HepG2 (cell line): ENCODE results near the gene SINHCAF. TPM values are rescaled to one million over a fixed set of nuclear protein-coding genes. Genes with fewer than 3 reads are reported as not detected.

ENCODE experiments used
- ATAC-seq: fragments of 200-7000 bp; cut with Tn5 transposase; 3 replicates; pipeline ENCODE4 v1.9.1; 2020; ENCODE audit warnings: mild to moderate bottlenecking, moderate library complexity
- BruUV-seq: library from RNA; stranded (reverse); fragments of 400-500 nt; replicated peaks from 2 replicates; lab custom pipeline; 2021; lab: Mats Ljungman, UMichigan
- CTCF ChIA-PET: fragments of 300-600 bp; formaldehyde crosslinking; extraction: SDS; loops from one replicate; lab custom pipeline; 2021; ENCODE audit warnings: low total read pairs, inconsistent platforms, low intra/inter-chr PET ratio; lab: Yijun Ruan, JAX
- POLR2A ChIA-PET: fragments of 350-600 bp; sonication (Branson Sonifier 250); formaldehyde crosslinking; loops from one replicate; lab custom pipeline; 2020; ENCODE audit warnings: antibody characterized with exemption, inconsistent platforms; lab: Yijun Ruan, JAX
- DNase-seq: peaks from one replicate; pipeline ENCODE4 v3.0.0-alpha.2; 2015; ENCODE audit warnings: low spot score
- FAIRE-seq: peaks from 3 replicates; lab custom pipeline; 2011; peaks lifted over from hg19 to GRCh38; lab: Jason Lieb, UNC
- H2AFZ ChIP-seq: one replicate; pipeline ENCODE4 v1.6.1; 2011; ENCODE audit warnings: low read length, inconsistent platforms
- H3K27ac ChIP-seq: fragments of 300-600 bp; 3 replicates; pipeline ENCODE4 v1.8.0; 2011; ENCODE audit warnings: mixed run types, mild to moderate bottlenecking, mixed read lengths, low read length, inconsistent platforms; ENCODE audit not compliant: insufficient read depth; ENCODE audit errors: extremely low read length
- H3K27me3 ChIP-seq, 2 experiments: fragments of 200-600 bp in 1 of 2; 2 replicates in 1 of 2; 3 replicates in 1 of 2; pipeline versions ENCODE4 v1.6.0 to v1.8.0; 2011; ENCODE audit warnings: low read length in 2 of 2, mild to moderate bottlenecking in 2 of 2, moderate library complexity in 2 of 2, inconsistent platforms in 1 of 2; ENCODE audit not compliant: insufficient read depth in 2 of 2, control insufficient read depth in 1 of 2
- H3K36me3 ChIP-seq, 2 experiments: fragments of 200-600 bp in 1 of 2; replicated peaks in 1 of 2; 2 replicates in 1 of 2; 3 replicates in 1 of 2; pipeline versions ENCODE4 v1.5.1 to v1.8.0; 2011; ENCODE audit warnings: low read length in 2 of 2, inconsistent platforms in 1 of 2; ENCODE audit not compliant: insufficient read depth in 2 of 2, control insufficient read depth in 1 of 2
- H3K4me1 ChIP-seq: 2 replicates; pipeline ENCODE4 v1.5.1; 2012; ENCODE audit warnings: low read length, inconsistent platforms; ENCODE audit not compliant: insufficient read depth
- H3K4me2 ChIP-seq: 2 replicates; pipeline ENCODE4 v1.6.0; 2011; ENCODE audit warnings: low read depth, low read length, inconsistent platforms
- H3K4me3 ChIP-seq, 3 experiments: fragments of 200-600 bp in 1 of 3; sonication (generic), shearing (Covaris generic) in 1 of 3; replicated peaks in 1 of 3; 2 replicates each; pipeline ENCODE4 v1.5.1; 2011 to 2016; ENCODE audit warnings: low read length in 3 of 3, inconsistent platforms in 2 of 3, low read depth in 2 of 3, mild to moderate bottlenecking in 2 of 3, control low read depth in 1 of 3, mixed read lengths in 1 of 3; ENCODE audit not compliant: insufficient read depth in 1 of 3
- H3K79me2 ChIP-seq: one replicate; pipeline ENCODE4 v1.6.1; 2011; ENCODE audit warnings: low read length, inconsistent platforms; ENCODE audit not compliant: insufficient read depth
- H3K9ac ChIP-seq: 2 replicates; pipeline ENCODE4 v1.6.0; 2011; ENCODE audit warnings: mild to moderate bottlenecking, low read depth, low read length, inconsistent platforms; ENCODE audit not compliant: insufficient read depth
- H3K9me3 ChIP-seq: 2 replicates; pipeline ENCODE4 v1.5.1; 2012; ENCODE audit warnings: mild to moderate bottlenecking, low read length
- H4K20me1 ChIP-seq: 2 replicates; pipeline ENCODE4 v1.6.0; 2011; ENCODE audit warnings: inconsistent platforms, mild to moderate bottlenecking, low read length, moderate library complexity; ENCODE audit not compliant: insufficient read depth
- AGO1 ChIP-seq: fragments of 200-400 bp; formaldehyde crosslinking; IDR thresholded peaks from 2 replicates; pipeline ENCODE4 v1.6.1; 2017; ENCODE audit warnings: mild to moderate bottlenecking, low read depth, low read length, moderate library complexity; ENCODE audit not compliant: poor library complexity, severe bottlenecking
- KDM4B ChIP-seq: sonication (generic); formaldehyde crosslinking; IDR thresholded peaks from 2 replicates; pipeline ENCODE4 v1.4.0; 2020; ENCODE audit warnings: missing genetic modification reagents
- KLF11 ChIP-seq: IDR thresholded peaks from 2 replicates; pipeline ENCODE4 v1.6.1; 2016; ENCODE audit warnings: missing compliant biosample characterization
- PHF20 ChIP-seq: sonication (generic); formaldehyde crosslinking; IDR thresholded peaks from 2 replicates; pipeline ENCODE4 v1.5.0; 2020; ENCODE audit warnings: mild to moderate bottlenecking, missing genetic modification reagents
- RBM22 ChIP-seq: fragments of 200-400 bp; formaldehyde crosslinking; optimal IDR thresholded peaks from 2 replicates; pipeline ENCODE3; 2017; ENCODE audit warnings: mild to moderate bottlenecking, low read length, moderate library complexity
- SRSF9 ChIP-seq: fragments of 200-400 bp; formaldehyde crosslinking; IDR thresholded peaks from 2 replicates; pipeline ENCODE4 v1.6.1; 2018; ENCODE audit warnings: borderline replicate concordance, mild to moderate bottlenecking, low read depth, low read length; ENCODE audit not compliant: insufficient read depth, poor library complexity, severe bottlenecking
- THYN1 ChIP-seq: sonication (generic); formaldehyde crosslinking; IDR thresholded peaks from 2 replicates; pipeline ENCODE4 v1.8.1; 2023; ENCODE audit warnings: low read depth, mild to moderate bottlenecking, moderate library complexity, missing genetic modification reagents, borderline replicate concordance
- ZNF24 ChIP-seq: fragments of 450-650 bp; IDR thresholded peaks from 2 replicates; pipeline ENCODE4 v1.6.1; 2017; ENCODE audit warnings: antibody characterized with exemption, mild to moderate bottlenecking
- ZNF263 ChIP-seq: sonication (generic); formaldehyde crosslinking; IDR thresholded peaks from 2 replicates; pipeline ENCODE4 v1.4.0; 2020; ENCODE audit warnings: missing genetic modification reagents
- ZNF362 ChIP-seq: sonication (generic); formaldehyde crosslinking; IDR thresholded peaks from 2 replicates; pipeline ENCODE4 v1.4.0; 2020; ENCODE audit warnings: missing genetic modification reagents, mild to moderate bottlenecking, borderline replicate concordance
- ZNF598 ChIP-seq: sonication (generic); formaldehyde crosslinking; IDR thresholded peaks from 2 replicates; pipeline ENCODE4 v1.5.1; 2020; ENCODE audit warnings: mild to moderate bottlenecking, missing genetic modification reagents, borderline replicate concordance
- ZSCAN21 ChIP-seq: sonication (generic); formaldehyde crosslinking; IDR thresholded peaks from 2 replicates; pipeline ENCODE4 v1.8.0; 2022; ENCODE audit warnings: mild to moderate bottlenecking, missing genetic modification reagents, moderate library complexity, borderline replicate concordance
- WGBS: methylation state at CpG from one replicate; pipeline ENCODE4 v1.1.6; 2017; ENCODE audit warnings: low lambda C conversion rate; 5-methylcytosine and 5-hydroxymethylcytosine counted together
- in situ Hi-C: cut with HindIII; loops from 2 replicates; pipeline ENCODE4 v1.10.0; 2017; ENCODE audit warnings: low pct_unique_long_range_greater_than_20kb; ENCODE audit not compliant: extremely low pct_ligation_motif_present
- intact Hi-C: fragments of 100-400 bp; cut with micrococcal nuclease; formaldehyde crosslinking; loops from one replicate; pipeline ENCODE4 v1.10.0; 2022; ENCODE audit not compliant: unreplicated experiment
- polyA plus RNA-seq, 8 experiments: library from polyadenylated mRNA; depleted of rRNA in 3 of 8; stranded (reverse) in 7 of 8; unstranded in 1 of 8; fragments of >200 nt; fragmentation: Illumina TruSeq in 4 of 8; extraction: Trizol in 4 of 8; gene quantifications; 2 replicates each; pipeline versions ENCODE4 v1.2.1 to v1.2.3, GENCODE V29; 2011 to 2016; ENCODE audit warnings: low read depth in 4 of 8, missing spikeins in 1 of 8, mixed read lengths in 1 of 8; ENCODE audit not compliant: insufficient read depth in 1 of 8
- total RNA-seq, 5 experiments: library from RNA; depleted of rRNA; stranded (reverse); fragments of >200 nt; fragmentation: Illumina TruSeq; extraction: Trizol; gene quantifications; 2 replicates each; pipeline ENCODE4 v1.2.3, GENCODE V29; 2016; ENCODE audit warnings: low read depth in 1 of 5

SINHCAF gene
- total and polyA plus RNA-seq, 2 of the 13 experiments (the other 11 are each of a cell fraction or from before 2014, with no cell fraction given) = 54.6 to 97.8 TPM

GRCh38 chr12:31279390-31279924, 46.5 kb downstream of the SINHCAF start:
- no peaks in the 10 kb centered on the region for H3K79me2 ChIP-seq
- H2AFZ ChIP-seq = no peak overlapping the region
- H3K27ac ChIP-seq = no peak overlapping the region
- intact Hi-C loops (no loop called here), in situ Hi-C loops (no loop called here)
- no TSS peak for BruUV-seq
- no peaks in the 10 kb centered on the region for H3K27me3 ChIP-seq
- CTCF ChIA-PET = no interaction called here
- no peak overlapping the region for H3K9ac ChIP-seq
- H3K36me3 ChIP-seq = peaks cover 1 to 25% of the 10 kb centered on the region in 2 experiments
- DNase-seq (no peak), ATAC-seq (peak; percentile 33), FAIRE-seq (no peak)
- no peaks in the 10 kb centered on the region for H4K20me1 ChIP-seq
- no peak overlapping the region for H3K4me2 ChIP-seq
- H3K4me1 ChIP-seq = peaks cover 19% of the 10 kb centered on the region
- no peaks in the 10 kb centered on the region for H3K9me3 ChIP-seq
- no peak for TF ChIP-seq PHF20 (CRISPR knock-in tag)
- TF ChIP-seq SRSF9 = no peak
- TF ChIP-seq ZNF598 (CRISPR knock-in tag) = 0 out of 2 replicates have a peak, but pooled peaks have one; percentile 18
- peak; percentile 95 for TF ChIP-seq RBM22
- POLR2A ChIA-PET = no interaction called here
- no peak overlapping the region for H3K4me3 ChIP-seq
- WGBS = 98% methylated on average over 8 of the region's 8 CpGs

GRCh38 chr12:31278832-31279231, 47.1 kb downstream of the SINHCAF start:
- Histone ChIP-seq H4K20me1 (no peaks in the 10 kb centered on the region), H3K27ac (no peak overlapping the region), H2AFZ (no peak overlapping the region), H3K27me3 (no peaks in the 10 kb centered on the region), H3K36me3 (peaks cover 1 to 20% of the 10 kb centered on the region in 2 experiments; a peak in 3 of 5 replicates), H3K4me1 (peaks cover 19% of the 10 kb centered on the region), H3K9ac (no peak overlapping the region), H3K79me2 (no peaks in the 10 kb centered on the region), H3K4me3 (no peak overlapping the region), H3K9me3 (no peaks in the 10 kb centered on the region), H3K4me2 (no peak overlapping the region)
- ATAC-seq = peak; percentile 45
- intact Hi-C loops (no loop called here), in situ Hi-C loops (no loop called here)
- CTCF ChIA-PET = no interaction called here
- POLR2A ChIA-PET = no interaction called here
- 19% methylated on average over 1 of the region's 1 CpG for WGBS
- no TSS peak for BruUV-seq
- FAIRE-seq = no peak
- peak; percentile 30 for DNase-seq
- TF ChIP-seq KLF11 (CRISPR knock-in tag) (no peak), ZNF362 (CRISPR knock-in tag) (peak; percentile 69; the same call in 1 of the 2 replicates), KDM4B (CRISPR knock-in tag) (no peak), AGO1 (no peak), ZNF263 (CRISPR knock-in tag) (no peak), ZSCAN21 (CRISPR knock-in tag) (no peak), ZNF24 (no peak), THYN1 (CRISPR knock-in tag) (no peak)
